B cell (primary cell): ENCODE results near the gene AQP3. TPM values are rescaled to one million over a fixed set of nuclear protein-coding genes. Genes with fewer than 3 reads are reported as not detected.
A peak's percentile ranks its signal among the peaks of the same experiment; 100 is the strongest.

Experiments
- ATAC-seq: fragments of 200-7000 bp; cut with Tn5 transposase; one replicate; pipeline ENCODE4 v1.10.0; 2021; ENCODE audit warnings: low read depth, mild to moderate bottlenecking, moderate number of reproducible peaks, moderate library complexity
- CTCF ChIA-PET: fragments of 350-600 bp; sonication (Branson Sonifier 250); formaldehyde crosslinking; loops from one replicate; lab custom pipeline; 2021; ENCODE audit warnings: antibody characterized with exemption, inconsistent platforms; lab: Charles Lee
- POLR2A ChIA-PET: fragments of 350-600 bp; sonication (Branson Sonifier 250); formaldehyde crosslinking; loops from one replicate; lab custom pipeline; 2021; ENCODE audit warnings: antibody characterized with exemption; lab: Charles Lee
- DNase-seq: peaks from one replicate; pipeline ENCODE4 v3.0.0; 2013
- H2AFZ ChIP-seq: 2 replicates; pipeline ENCODE4 v1.6.1; 2012; ENCODE audit warnings: mild to moderate bottlenecking, low read depth, low read length; ENCODE audit not compliant: insufficient read depth, poor library complexity, severe bottlenecking
- H3K27ac ChIP-seq, 2 donors: 1 replicate in 1 of 2; 2 replicates in 1 of 2; pipeline ENCODE4 v1.5.1; 2012 to 2013; ENCODE audit warnings: low read length in 2 of 2, mild to moderate bottlenecking in 2 of 2, moderate library complexity in 1 of 2
- H3K27me3 ChIP-seq, 4 experiments: fragments of 200-600 bp in 1 of 4; sonication (generic) in 1 of 4; replicated peaks in 1 of 4; 1 replicate in 2 of 4; 2 replicates in 2 of 4; pipeline versions ENCODE4 v1.6.1 to v1.7.0; 2013 to 2016; ENCODE audit warnings: low read length in 3 of 4, mild to moderate bottlenecking in 2 of 4, mixed read lengths in 1 of 4, moderate library complexity in 1 of 4; ENCODE audit not compliant: insufficient read depth in 4 of 4, control insufficient read depth in 3 of 4; ENCODE audit errors: control extremely low read depth in 1 of 4
- H3K36me3 ChIP-seq, 2 experiments: replicated peaks in 1 of 2; 1 replicate in 1 of 2; 2 replicates in 1 of 2; pipeline versions ENCODE4 v1.6.1 to v1.7.1; 2013; ENCODE audit warnings: low read length in 1 of 2; ENCODE audit not compliant: insufficient read depth in 2 of 2, control insufficient read depth in 1 of 2; ENCODE audit errors: control extremely low read depth in 1 of 2, extremely low read depth in 1 of 2
- H3K4me1 ChIP-seq, 2 donors: fragments of 200-600 bp in 1 of 2; sonication (generic) in 1 of 2; 1 replicate in 1 of 2; 2 replicates in 1 of 2; pipeline versions ENCODE4 v1.5.1 to v1.6.1; 2013 to 2017; ENCODE audit warnings: low read length in 2 of 2; ENCODE audit not compliant: control insufficient read depth in 2 of 2, insufficient read depth in 2 of 2
- H3K4me2 ChIP-seq: replicated peaks from 2 replicates; pipeline ENCODE3; 2012; ENCODE audit warnings: mild to moderate bottlenecking, low read depth, low read length; ENCODE audit not compliant: poor library complexity, severe bottlenecking
- H3K4me3 ChIP-seq, 5 experiments: fragments of 200-600 bp in 1 of 5; sonication (generic) in 1 of 5; 1 replicate in 3 of 5; 2 replicates in 2 of 5; pipeline versions ENCODE4 v1.5.1 to v1.7.0; 2011 to 2016; ENCODE audit warnings: low read length in 4 of 5, mild to moderate bottlenecking in 4 of 5, low read depth in 2 of 5, control low read depth in 1 of 5, moderate library complexity in 1 of 5; ENCODE audit not compliant: insufficient read depth in 1 of 5; ENCODE audit errors: control extremely low read depth in 1 of 5, extremely low read depth in 1 of 5
- H3K79me2 ChIP-seq: fragments of 200-600 bp; sonication (generic); one replicate; pipeline ENCODE4 v1.6.0; 2016; ENCODE audit warnings: low read length; ENCODE audit not compliant: control insufficient read depth, insufficient read depth
- H3K9ac ChIP-seq: fragments of 200-600 bp; sonication (generic); 2 replicates; pipeline ENCODE4 v1.6.1; 2017; ENCODE audit warnings: mild to moderate bottlenecking, low read length, moderate library complexity
- H3K9me3 ChIP-seq, 3 donors: one replicate each; pipeline versions ENCODE4 v1.6.1 to v1.7.1; 2013; ENCODE audit warnings: low read length in 2 of 3; ENCODE audit not compliant: control insufficient read depth in 2 of 3, insufficient read depth in 1 of 3; ENCODE audit errors: control extremely low read depth in 1 of 3
- H4K20me1 ChIP-seq: 2 replicates; pipeline ENCODE4 v1.6.0; 2012; ENCODE audit warnings: mild to moderate bottlenecking, low read length; ENCODE audit not compliant: insufficient read depth, control insufficient read depth, poor library complexity, severe bottlenecking
- H3K27ac Mint-ChIP-seq: one replicate; pipeline ENCODE4 v1.8.0; 2021; ENCODE audit warnings: mixed read lengths
- H3K27me3 Mint-ChIP-seq: one replicate; pipeline ENCODE4 v1.8.0; 2021; ENCODE audit warnings: mixed read lengths
- H3K4me1 Mint-ChIP-seq: one replicate; pipeline ENCODE4 v1.8.0; 2021; ENCODE audit warnings: mixed read lengths
- H3K4me3 Mint-ChIP-seq: one replicate; pipeline ENCODE4 v1.8.0; 2021; ENCODE audit warnings: mixed read lengths
- H3K9me3 Mint-ChIP-seq: one replicate; pipeline ENCODE4 v1.8.0; 2022; ENCODE audit warnings: mixed read lengths; ENCODE audit not compliant: insufficient read depth
- EZH2 ChIP-seq: IDR thresholded peaks from 2 replicates; pipeline ENCODE4 v1.6.1; 2012; ENCODE audit warnings: borderline replicate concordance, low read depth, mild to moderate bottlenecking, moderate library complexity, low read length; ENCODE audit not compliant: insufficient read depth, poor library complexity, severe bottlenecking
- WGBS: methylation state at CpG from one replicate; pipeline ENCODE4 v1.1.5; 2013; ENCODE audit warnings: missing lambda C conversion rate; ENCODE audit not compliant: insufficient coverage; 5-methylcytosine and 5-hydroxymethylcytosine counted together
- intact Hi-C: fragments of 100-400 bp; cut with micrococcal nuclease; formaldehyde crosslinking; loops from one replicate; pipeline ENCODE4 v1.10.0; 2022
- polyA plus RNA-seq: library from polyadenylated mRNA; depleted of rRNA; stranded (reverse); fragments of >200 nt; gene quantifications from 2 replicates; pipeline ENCODE4 v1.2.3, GENCODE V29; 2012
- total RNA-seq, 2 donors: library from RNA; stranded (reverse); fragments of 120-200 nt in 1 of 2; gene quantifications; 1 replicate in 1 of 2; 2 replicates in 1 of 2; pipeline versions ENCODE4 v1.2.3 to v1.2.4, GENCODE V29; 2013 to 2022
- TF ChIP-seq, protein P1 (sequence below): fragments of 200-600 bp; IDR thresholded peaks from one replicate; pipeline ENCODE4 v1.8.0; 2022; ENCODE audit warnings: antibody characterized with exemption, mild to moderate bottlenecking

Gene AQP3
- total and polyA plus RNA-seq, 2 donors (not counting 1 experiment from before 2014, with no cell fraction given), result 1.8 to 10.0 TPM

DNA sequence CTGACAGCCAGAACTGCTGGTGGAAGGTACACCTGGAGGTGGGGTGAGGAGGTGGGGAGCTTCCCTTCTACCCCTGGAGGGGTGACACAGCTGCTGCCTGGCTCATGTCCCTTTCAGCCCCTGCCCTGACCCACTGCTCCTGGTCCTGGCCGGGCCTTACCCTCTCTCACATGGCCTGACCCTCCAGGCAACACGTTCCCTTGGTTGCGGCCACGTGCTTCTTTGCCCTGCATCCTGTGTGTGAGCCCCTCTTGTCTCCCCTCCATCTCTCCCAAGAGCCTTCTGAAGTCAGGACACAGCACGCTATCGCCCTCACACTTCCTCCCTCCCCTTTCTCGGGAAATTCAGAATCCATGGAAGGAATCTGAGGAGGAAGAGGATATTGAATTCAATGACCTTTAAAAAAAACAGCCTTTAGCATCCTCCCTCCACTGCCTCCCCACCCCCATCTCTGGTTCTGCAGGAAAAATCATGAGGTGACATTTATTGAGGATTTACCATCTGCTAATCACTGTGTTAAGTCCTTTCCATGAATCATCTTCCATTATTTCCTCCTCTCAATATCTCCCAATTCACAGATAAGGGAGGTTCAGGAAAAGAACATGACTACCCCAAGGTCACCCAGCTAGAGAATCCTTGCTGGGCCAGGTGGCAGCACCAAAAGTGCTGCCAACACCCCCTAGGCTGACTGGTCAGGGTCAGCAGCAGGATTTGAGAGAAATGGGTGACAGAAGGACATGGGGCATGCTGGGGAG is 8.3 kb downstream of the AQP3 start:
- H3K4me3 ChIP-seq, result no peak overlapping the region
- H2AFZ ChIP-seq, result no peak overlapping the region
- no peak overlapping the region for H3K9ac ChIP-seq
- H4K20me1 ChIP-seq, result no peaks in the 10 kb centered on the region
- TF ChIP-seq, protein P1, sequence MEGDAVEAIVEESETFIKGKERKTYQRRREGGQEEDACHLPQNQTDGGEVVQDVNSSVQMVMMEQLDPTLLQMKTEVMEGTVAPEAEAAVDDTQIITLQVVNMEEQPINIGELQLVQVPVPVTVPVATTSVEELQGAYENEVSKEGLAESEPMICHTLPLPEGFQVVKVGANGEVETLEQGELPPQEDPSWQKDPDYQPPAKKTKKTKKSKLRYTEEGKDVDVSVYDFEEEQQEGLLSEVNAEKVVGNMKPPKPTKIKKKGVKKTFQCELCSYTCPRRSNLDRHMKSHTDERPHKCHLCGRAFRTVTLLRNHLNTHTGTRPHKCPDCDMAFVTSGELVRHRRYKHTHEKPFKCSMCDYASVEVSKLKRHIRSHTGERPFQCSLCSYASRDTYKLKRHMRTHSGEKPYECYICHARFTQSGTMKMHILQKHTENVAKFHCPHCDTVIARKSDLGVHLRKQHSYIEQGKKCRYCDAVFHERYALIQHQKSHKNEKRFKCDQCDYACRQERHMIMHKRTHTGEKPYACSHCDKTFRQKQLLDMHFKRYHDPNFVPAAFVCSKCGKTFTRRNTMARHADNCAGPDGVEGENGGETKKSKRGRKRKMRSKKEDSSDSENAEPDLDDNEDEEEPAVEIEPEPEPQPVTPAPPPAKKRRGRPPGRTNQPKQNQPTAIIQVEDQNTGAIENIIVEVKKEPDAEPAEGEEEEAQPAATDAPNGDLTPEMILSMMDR, result no peak
- no peak for TF ChIP-seq EZH2
- peaks cover 0 to 3% (median 0%) of the 10 kb centered on the region in 4 experiments for H3K27me3 ChIP-seq
- H3K27ac Mint-ChIP-seq, result no peak overlapping the region
- H3K9me3 Mint-ChIP-seq, result no peaks in the 10 kb centered on the region
- H3K4me1 ChIP-seq, result peaks cover 0 to 5% of the 10 kb centered on the region in 2 donors
- no peaks in the 10 kb centered on the region for H3K36me3 ChIP-seq
- H3K4me3 Mint-ChIP-seq, result no peak overlapping the region
- no peaks in the 10 kb centered on the region for H3K79me2 ChIP-seq
- H3K4me2 ChIP-seq, result no peak overlapping the region
- peaks cover 4% of the 10 kb centered on the region for H3K4me1 Mint-ChIP-seq
- ATAC-seq, result no peak
- intact Hi-C loops, result no loop called here
- DNase-seq, result no peak
- CTCF ChIA-PET, result interaction anchor here (1.2 kb wide), 1 partner anchor 28 kb away, joined by 3 read pairs; no protein-coding TSS in a partner anchor
- H3K27ac ChIP-seq, result no peak overlapping the region
- POLR2A ChIA-PET, result no interaction called here
- 77% methylated on average over 4 of the region's 7 CpGs for WGBS
- H3K27me3 Mint-ChIP-seq, result peaks cover 5% of the 10 kb centered on the region
- no peaks in the 10 kb centered on the region for H3K9me3 ChIP-seq

DNA sequence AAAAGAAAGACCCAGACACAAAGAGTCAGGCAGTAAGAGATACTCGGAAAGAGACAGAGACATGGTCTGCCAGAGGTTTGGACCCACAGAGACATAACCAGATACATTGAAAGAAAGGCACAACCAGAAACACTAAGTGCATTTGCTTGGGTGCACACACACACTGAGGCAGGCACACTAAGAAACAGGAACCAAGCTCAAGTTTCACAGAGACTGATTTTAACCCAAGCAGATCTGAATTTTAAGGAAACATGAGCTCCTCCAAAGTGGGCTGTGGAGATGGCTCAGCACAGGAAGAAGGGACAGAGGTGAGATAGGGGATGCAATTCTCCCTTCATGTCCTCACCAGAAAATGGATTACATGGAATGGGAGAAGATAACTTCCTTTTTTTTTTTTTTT is 9.5 kb downstream of the AQP3 start:
- H3K4me3 ChIP-seq, result no peak overlapping the region
- peaks cover 0 to 5% of the 10 kb centered on the region in 2 donors for H3K4me1 ChIP-seq
- H3K27me3 ChIP-seq, result peaks cover 0 to 3% (median 0%) of the 10 kb centered on the region in 4 experiments
- H3K9me3 ChIP-seq, result no peaks in the 10 kb centered on the region
- H3K27ac ChIP-seq, result no peak overlapping the region
- no peak overlapping the region for H2AFZ ChIP-seq
- DNase-seq, result peak; percentile 23
- ATAC-seq, result no peak
- Mint-ChIP-seq H3K9me3 (no peaks in the 10 kb centered on the region), H3K4me1 (peaks cover 4% of the 10 kb centered on the region), H3K27me3 (peaks cover 5% of the 10 kb centered on the region), H3K4me3 (no peak overlapping the region), H3K27ac (no peak overlapping the region)
- ChIA-PET CTCF (interaction anchor here (0.7 to 1.2 kb wide), 3 partner anchors 29 to 1055 kb away, joined by 3 read pairs; no protein-coding TSS in a partner anchor), POLR2A (interaction anchor here (0.7 kb wide), 1 partner anchor 29 kb away, joined by 7 read pairs; no protein-coding TSS in a partner anchor)
- intact Hi-C loops, result no loop called here
- no peaks in the 10 kb centered on the region for H3K36me3 ChIP-seq
- no peak overlapping the region for H3K4me2 ChIP-seq
- H3K79me2 ChIP-seq, result no peaks in the 10 kb centered on the region
- no peak overlapping the region for H3K9ac ChIP-seq
- 67% methylated on average over 1 of the region's 1 CpG for WGBS
- no peaks in the 10 kb centered on the region for H4K20me1 ChIP-seq
- TF ChIP-seq, protein P1, result no peak
- TF ChIP-seq EZH2, result no peak
